Thoracic aorta (tissue), 2 donors: ENCODE measurements around the gene CRYBG2. TPM values are rescaled to one million over a fixed set of nuclear protein-coding genes. Genes with fewer than 3 reads are reported as not detected.
A peak's percentile ranks its signal among the peaks of the same experiment; 100 is the strongest.
"Not testable (repeated sequence)": the region's sequence is repeated elsewhere in the genome, so short reads cannot be mapped to it uniquely, and the experiment has no call there.

Source experiments
- ATAC-seq: fragments of 150-250 bp; one replicate; pipeline ENCODE4 v1.8.0; 2017; ENCODE audit warnings: low read depth; ENCODE audit not compliant: insufficient number of reproducible peaks, low FRiP score
- DNase-seq: peaks from one replicate; pipeline ENCODE4 v3.0.0-alpha.2; 2020; ENCODE audit warnings: low spot score
- H3K27ac ChIP-seq, 2 donors: fragments of 200-600 bp; sonication (generic); 1 replicate in 1 of 2; 2 replicates in 1 of 2; pipeline ENCODE4 v1.5.1; 2016; ENCODE audit warnings: mild to moderate bottlenecking in 2 of 2, moderate library complexity in 2 of 2
- H3K27me3 ChIP-seq: fragments of 200-600 bp; sonication (generic); replicated peaks from 2 replicates; pipeline ENCODE4 v1.6.0; 2016; ENCODE audit warnings: mild to moderate bottlenecking; ENCODE audit not compliant: insufficient read depth
- H3K36me3 ChIP-seq: fragments of 200-600 bp; sonication (generic); one replicate; pipeline ENCODE4 v1.5.1; 2016
- H3K4me1 ChIP-seq, 2 donors: fragments of 200-600 bp; sonication (generic); 1 replicate in 1 of 2; 2 replicates in 1 of 2; pipeline versions ENCODE4 v1.5.1 to v1.6.0; 2016; ENCODE audit warnings: low read depth in 2 of 2, mild to moderate bottlenecking in 1 of 2; ENCODE audit not compliant: control insufficient read depth in 1 of 2
- H3K4me3 ChIP-seq: fragments of 200-600 bp; sonication (generic); 2 replicates; pipeline ENCODE4 v1.5.1; 2016; ENCODE audit warnings: mild to moderate bottlenecking
- H3K9me3 ChIP-seq: fragments of 200-600 bp; sonication (generic); 2 replicates; pipeline ENCODE4 v1.5.1; 2016
- CTCF ChIP-seq: fragments of 200-600 bp; sonication (generic); IDR thresholded peaks from one replicate; pipeline ENCODE4 v1.5.1; 2019; ENCODE audit warnings: antibody characterized with exemption
- total RNA-seq, 2 donors: library from RNA; depleted of rRNA; stranded (reverse); fragments of >200 nt; gene quantifications; one replicate each; pipeline versions ENCODE4 v1.1.0 to v1.2.3, GENCODE V29; 2016

Gene CRYBG2
- total RNA-seq, 2 donors from 2014 or later, result not detected

GRCh38 chr1:26337625-26338024 lies 16.3 kb downstream of the CRYBG2 start:
- Histone ChIP-seq H3K4me3 (no peak overlapping the region), H3K9me3 (no peaks in the 10 kb centered on the region), H3K36me3 (no peaks in the 10 kb centered on the region), H3K27me3 (no peaks in the 10 kb centered on the region), H3K27ac (no peak overlapping the region), H3K4me1 (peaks cover 11% of the 10 kb centered on the region in 2 donors)
- no peak for TF ChIP-seq CTCF
- no peak for ATAC-seq
- DNase-seq, result no peak

GRCh38 chr1:26337206-26337535 lies 16.8 kb downstream of the CRYBG2 start:
- no peak for TF ChIP-seq CTCF
- Histone ChIP-seq H3K36me3 (no peaks in the 10 kb centered on the region), H3K27ac (no peak overlapping the region), H3K27me3 (no peaks in the 10 kb centered on the region), H3K4me3 (no peak overlapping the region), H3K9me3 (no peaks in the 10 kb centered on the region), H3K4me1 (peaks cover 11% of the 10 kb centered on the region in 2 donors)
- DNase-seq (no peak), ATAC-seq (no peak)

GRCh38 chr1:26336477-26337205 lies 17.3 kb downstream of the CRYBG2 start:
- Histone ChIP-seq H3K9me3 (no peaks in the 10 kb centered on the region), H3K27me3 (no peaks in the 10 kb centered on the region), H3K27ac (no peak overlapping the region), H3K36me3 (no peaks in the 10 kb centered on the region), H3K4me1 (peaks cover 11 to 13% of the 10 kb centered on the region in 2 donors), H3K4me3 (peak overlapping the region; percentile 69)
- no peak for TF ChIP-seq CTCF
- ATAC-seq, result no peak
- DNase-seq, result no peak

- Histone ChIP-seq H3K9me3 (no peaks in the 10 kb centered on the region), H3K4me1 (peaks cover 11 to 15% of the 10 kb centered on the region in 2 donors), H3K4me3 (peak overlapping the region; percentile 69), H3K36me3 (no peaks in the 10 kb centered on the region), H3K27me3 (no peaks in the 10 kb centered on the region), H3K27ac (peak overlapping the region in 1 of 2 donors; percentile 28)
- ATAC-seq, result no peak
- no peak for DNase-seq
- TF ChIP-seq CTCF, result no peak
Measured at GRCh38 chr1:26335774-26336476, 18.0 kb downstream of the CRYBG2 start.

GRCh38 chr1:26333312-26333711 lies 20.6 kb downstream of the CRYBG2 start:
- H3K4me3 ChIP-seq, H3K27ac ChIP-seq, DNase-seq, ATAC-seq, H3K36me3 ChIP-seq, H3K9me3 ChIP-seq, H3K27me3 ChIP-seq: not testable (repeated sequence)
- peaks cover 11 to 15% of the 10 kb centered on the region in 2 donors for H3K4me1 ChIP-seq
